ENCODE measurements around the gene ZNF835. TPM values are rescaled to one million over a fixed set of nuclear protein-coding genes. Genes with fewer than 3 reads are reported as not detected.

Gene ZNF835
- total RNA-seq, 4 donors from 2014 or later = 1.5 to 8.3 (median 4.2) TPM

- Histone ChIP-seq H3K9me3 (no peaks in the 10 kb centered on the region), H3K4me1 (no peaks in the 10 kb centered on the region), H3K4me3 (no peak overlapping the region), H3K27ac (no peak overlapping the region), H3K36me3 (no peaks in the 10 kb centered on the region), H3K27me3 (no peaks in the 10 kb centered on the region)
- TF ChIP-seq POLR2A (IDR thresholded peaks at IDR 0.05) (no peak), CTCF (IDR thresholded peaks at IDR 0.05) (no peak)
- DNase-seq = no peak
- intact Hi-C loops (cut with DNase I; ENCODE audit: low total_unique reads) = no loop called here
Observed at GRCh38 chr19:56690670-56691069, 19.1 kb upstream of the ZNF835 start.

- no peak for DNase-seq
- H3K9me3 ChIP-seq = no peaks in the 10 kb centered on the region
- no peak overlapping the region for H3K4me3 ChIP-seq
- H3K36me3 ChIP-seq = no peaks in the 10 kb centered on the region
- no peak overlapping the region for H3K27ac ChIP-seq
- no peaks in the 10 kb centered on the region for H3K27me3 ChIP-seq
- TF ChIP-seq POLR2A (IDR thresholded peaks at IDR 0.05) (no peak), CTCF (IDR thresholded peaks at IDR 0.05) (no peak)
- H3K4me1 ChIP-seq = no peaks in the 10 kb centered on the region
- intact Hi-C loops (cut with DNase I; ENCODE audit: low total_unique reads) = no loop called here
Observed at GRCh38 chr19:56689198-56689597, 17.6 kb upstream of the ZNF835 start.

GRCh38 chr19:56687031-56687430 lies 15.5 kb upstream of the ZNF835 start:
- Histone ChIP-seq H3K27me3 (no peaks in the 10 kb centered on the region), H3K9me3 (no peaks in the 10 kb centered on the region), H3K36me3 (no peaks in the 10 kb centered on the region), H3K4me1 (no peaks in the 10 kb centered on the region), H3K27ac (no peak overlapping the region), H3K4me3 (no peak overlapping the region)
- no peak for TF ChIP-seq CTCF (IDR thresholded peaks at IDR 0.05)
- TF ChIP-seq POLR2A (IDR thresholded peaks at IDR 0.05) = no peak
- no peak for DNase-seq
- intact Hi-C loops (cut with DNase I; ENCODE audit: low total_unique reads) = no loop called here

GRCh38 chr19:56683116-56683515 lies 11.6 kb upstream of the ZNF835 start:
- Histone ChIP-seq H3K36me3 (no peaks in the 10 kb centered on the region), H3K4me1 (no peaks in the 10 kb centered on the region), H3K27ac (no peak overlapping the region), H3K9me3 (no peaks in the 10 kb centered on the region), H3K4me3 (no peak overlapping the region), H3K27me3 (no peaks in the 10 kb centered on the region)
- no peak for DNase-seq
- TF ChIP-seq POLR2A (IDR thresholded peaks at IDR 0.05) (no peak), CTCF (IDR thresholded peaks at IDR 0.05) (no peak)
- intact Hi-C loops (cut with DNase I; ENCODE audit: low total_unique reads) = no loop called here

GRCh38 chr19:56681702-56682101 lies 10.1 kb upstream of the ZNF835 start:
- intact Hi-C loops (cut with DNase I; ENCODE audit: low total_unique reads) = no loop called here
- no peaks in the 10 kb centered on the region for H3K9me3 ChIP-seq
- no peaks in the 10 kb centered on the region for H3K27me3 ChIP-seq
- H3K36me3 ChIP-seq = no peaks in the 10 kb centered on the region
- DNase-seq = no peak
- no peak overlapping the region for H3K4me3 ChIP-seq
- TF ChIP-seq POLR2A (IDR thresholded peaks at IDR 0.05) = no peak
- no peak for TF ChIP-seq CTCF (IDR thresholded peaks at IDR 0.05)
- H3K27ac ChIP-seq = no peak overlapping the region
- no peaks in the 10 kb centered on the region for H3K4me1 ChIP-seq

All from uterus (tissue), 4 donors.